K562 (cell line): ENCODE data around the gene ZCCHC14. TPM values are rescaled to one million over a fixed set of nuclear protein-coding genes. Genes with fewer than 3 reads are reported as not detected.

Experiments used
- E2F5 ChIP-seq: sonication (generic); formaldehyde crosslinking; IDR thresholded peaks from 2 replicates; pipeline ENCODE4 v1.8.0; 2022; ENCODE audit warnings: mild to moderate bottlenecking, missing genetic modification reagents
- ETV6 ChIP-seq, 3 experiments: fragments of 150-350 bp in 1 of 3; sonication (generic) in 1 of 3; formaldehyde crosslinking in 1 of 3; IDR thresholded peaks; 2 replicates each; pipeline versions ENCODE4 v1.6.1 to v1.8.0; 2014 to 2022; ENCODE audit warnings: borderline replicate concordance in 2 of 3, low read depth in 2 of 3, antibody characterized with exemption in 1 of 3, low read length in 1 of 3, mild to moderate bottlenecking in 1 of 3, missing genetic modification reagents in 1 of 3
- FOS ChIP-seq: IDR thresholded peaks from 3 replicates; pipeline ENCODE4 v1.6.1; 2011; ENCODE audit not compliant: insufficient read length; ENCODE audit errors: extremely low read depth
- HMG20A ChIP-seq: fragments of 450-650 bp; formaldehyde crosslinking; conservative IDR thresholded peaks from 2 replicates; pipeline ENCODE4 v1.4.0; 2020; ENCODE audit warnings: mild to moderate bottlenecking, mixed read lengths
- LARP7 ChIP-seq: fragments of 450-650 bp; IDR thresholded peaks from 2 replicates; pipeline ENCODE4 v1.6.1; 2016
- MCM3 ChIP-seq: fragments of 450-650 bp; IDR thresholded peaks from 2 replicates; pipeline ENCODE4 v1.6.1; 2016
- NFXL1 ChIP-seq: fragments of 450-650 bp; formaldehyde crosslinking; IDR thresholded peaks from 2 replicates; pipeline ENCODE4 v1.4.0; 2021; ENCODE audit warnings: mild to moderate bottlenecking
- SFPQ ChIP-seq: fragments of 200-400 bp; formaldehyde crosslinking; IDR thresholded peaks from 2 replicates; pipeline ENCODE4 v1.6.1; 2017; ENCODE audit warnings: mild to moderate bottlenecking, low read depth, low read length, moderate library complexity
- SRF ChIP-seq, 2 experiments: fragments of 250-450, 450-650 bp in 1 of 2; sonication (Bioruptor Pico) in 1 of 2; sonication (generic) in 1 of 2; formaldehyde crosslinking; IDR thresholded peaks; 2 replicates each; pipeline versions ENCODE4 v1.5.0 to v1.5.1; 2020 to 2022; ENCODE audit warnings: mild to moderate bottlenecking in 1 of 2, missing genetic modification reagents in 1 of 2
- ZC3H8 ChIP-seq: fragments of 450-650 bp; IDR thresholded peaks from 2 replicates; pipeline ENCODE4 v1.6.1; 2017
- polyA plus RNA-seq, 8 experiments: library from polyadenylated mRNA; depleted of rRNA in 4 of 8; stranded (reverse) in 5 of 8; unstranded in 3 of 8; fragments of >200 nt; fragmentation: Nextera tagmentation in 2 of 8; fragmentation: Illumina TruSeq in 1 of 8; extraction: Ambion mirVana in 2 of 8; extraction: Trizol in 1 of 8; gene quantifications; 2 replicates each; pipeline versions ENCODE4 v1.2.1 to v1.2.3, GENCODE V29; 2011 to 2014; ENCODE audit warnings: inconsistent platforms in 1 of 8, missing spikeins in 1 of 8
- total RNA-seq, 7 experiments: library from RNA; depleted of rRNA in 6 of 7; stranded (reverse); fragments of >200 nt in 6 of 7; fragmentation: Illumina TruSeq in 2 of 7; extraction: Trizol in 2 of 7; gene quantifications; 2 replicates each; pipeline versions ENCODE4 v1.2.1 to v1.2.3, GENCODE V29; 2011 to 2021; ENCODE audit warnings: low replicate concordance in 1 of 7
- TF ChIP-seq, protein P1 (sequence below), 3 experiments: fragments of 200-800 bp in 1 of 3; fragments of 250-450 bp in 1 of 3; fragments of 450-650 bp in 1 of 3; sonication (Bioruptor Pico) in 1 of 3; sonication (Bioruptor generic) in 1 of 3; formaldehyde crosslinking in 1 of 3; IDR thresholded peaks; 2 replicates each; pipeline versions ENCODE4 v1.6.1 to v1.8.0; 2016 to 2022; ENCODE audit warnings: mild to moderate bottlenecking in 2 of 3, missing genetic modification characterization in 2 of 3, missing compliant biosample characterization in 1 of 3, moderate library complexity in 1 of 3
- TF ChIP-seq, protein P2 (sequence below), 3 experiments: IDR thresholded peaks in 2 of 3; conservative IDR thresholded peaks in 1 of 3; 2 replicates each; pipeline ENCODE4 v1.5.1; 2011 to 2012; ENCODE audit warnings: low read length in 3 of 3, mild to moderate bottlenecking in 3 of 3, control low read depth in 2 of 3, improper control_type of control experiment in 1 of 3, inconsistent platforms in 1 of 3, low read depth in 1 of 3, mixed read lengths in 1 of 3, moderate library complexity in 1 of 3; ENCODE audit not compliant: insufficient read depth in 2 of 3
- TF ChIP-seq, protein P3 (sequence below): fragments of 450-650 bp; formaldehyde crosslinking; IDR thresholded peaks from 2 replicates; pipeline ENCODE4 v1.4.0; 2020; ENCODE audit warnings: mild to moderate bottlenecking, moderate library complexity

ZCCHC14 gene
- total and polyA plus RNA-seq, 9 of the 15 experiments (the other 6 are each of a cell fraction or from before 2014, with no cell fraction given) = 1.5 to 12.4 (median 2.9) TPM

GRCh38 chr16:87387942-87388817 is 104.6 kb downstream of the ZCCHC14 start (continued):
- TF ChIP-seq E2F5 (no peak), LARP7 (0 out of 2 replicates have a peak, but pooled peaks have one; percentile 4), MCM3 (no peak), SFPQ (no peak), HMG20A (CRISPR knock-in tag) (no peak), ZC3H8 (no peak), SRF (CRISPR knock-in tag; IDR thresholded peaks at IDR 0.05) (peak; percentile 23 to 97; a peak in 3 of 4 replicates), NFXL1 (CRISPR knock-in tag) (0 out of 2 replicates have a peak, but pooled peaks have one; percentile 52), FOS (peak; percentile 97), ETV6 (IDR thresholded peaks at IDR 0.05; ENCODE audit: borderline replicate concordance in 1 of 2, low read depth in 2 of 2, low read length in 1 of 2) (no peak), ETV6 (CRISPR knock-in tag; IDR thresholded peaks at IDR 0.05; ENCODE audit: borderline replicate concordance) (no peak)
- TF ChIP-seq, protein P1, sequence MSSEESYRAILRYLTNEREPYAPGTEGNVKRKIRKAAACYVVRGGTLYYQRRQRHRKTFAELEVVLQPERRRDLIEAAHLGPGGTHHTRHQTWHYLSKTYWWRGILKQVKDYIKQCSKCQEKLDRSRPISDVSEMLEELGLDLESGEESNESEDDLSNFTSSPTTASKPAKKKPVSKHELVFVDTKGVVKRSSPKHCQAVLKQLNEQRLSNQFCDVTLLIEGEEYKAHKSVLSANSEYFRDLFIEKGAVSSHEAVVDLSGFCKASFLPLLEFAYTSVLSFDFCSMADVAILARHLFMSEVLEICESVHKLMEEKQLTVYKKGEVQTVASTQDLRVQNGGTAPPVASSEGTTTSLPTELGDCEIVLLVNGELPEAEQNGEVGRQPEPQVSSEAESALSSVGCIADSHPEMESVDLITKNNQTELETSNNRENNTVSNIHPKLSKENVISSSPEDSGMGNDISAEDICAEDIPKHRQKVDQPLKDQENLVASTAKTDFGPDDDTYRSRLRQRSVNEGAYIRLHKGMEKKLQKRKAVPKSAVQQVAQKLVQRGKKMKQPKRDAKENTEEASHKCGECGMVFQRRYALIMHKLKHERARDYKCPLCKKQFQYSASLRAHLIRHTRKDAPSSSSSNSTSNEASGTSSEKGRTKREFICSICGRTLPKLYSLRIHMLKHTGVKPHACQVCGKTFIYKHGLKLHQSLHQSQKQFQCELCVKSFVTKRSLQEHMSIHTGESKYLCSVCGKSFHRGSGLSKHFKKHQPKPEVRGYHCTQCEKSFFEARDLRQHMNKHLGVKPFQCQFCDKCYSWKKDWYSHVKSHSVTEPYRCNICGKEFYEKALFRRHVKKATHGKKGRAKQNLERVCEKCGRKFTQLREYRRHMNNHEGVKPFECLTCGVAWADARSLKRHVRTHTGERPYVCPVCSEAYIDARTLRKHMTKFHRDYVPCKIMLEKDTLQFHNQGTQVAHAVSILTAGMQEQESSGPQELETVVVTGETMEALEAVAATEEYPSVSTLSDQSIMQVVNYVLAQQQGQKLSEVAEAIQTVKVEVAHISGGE (CRISPR knock-in tag; IDR thresholded peaks at IDR 0.05) = peak in 1 of 3 experiments; percentile 51; a peak in 2 of 6 replicates
- TF ChIP-seq, protein P2, sequence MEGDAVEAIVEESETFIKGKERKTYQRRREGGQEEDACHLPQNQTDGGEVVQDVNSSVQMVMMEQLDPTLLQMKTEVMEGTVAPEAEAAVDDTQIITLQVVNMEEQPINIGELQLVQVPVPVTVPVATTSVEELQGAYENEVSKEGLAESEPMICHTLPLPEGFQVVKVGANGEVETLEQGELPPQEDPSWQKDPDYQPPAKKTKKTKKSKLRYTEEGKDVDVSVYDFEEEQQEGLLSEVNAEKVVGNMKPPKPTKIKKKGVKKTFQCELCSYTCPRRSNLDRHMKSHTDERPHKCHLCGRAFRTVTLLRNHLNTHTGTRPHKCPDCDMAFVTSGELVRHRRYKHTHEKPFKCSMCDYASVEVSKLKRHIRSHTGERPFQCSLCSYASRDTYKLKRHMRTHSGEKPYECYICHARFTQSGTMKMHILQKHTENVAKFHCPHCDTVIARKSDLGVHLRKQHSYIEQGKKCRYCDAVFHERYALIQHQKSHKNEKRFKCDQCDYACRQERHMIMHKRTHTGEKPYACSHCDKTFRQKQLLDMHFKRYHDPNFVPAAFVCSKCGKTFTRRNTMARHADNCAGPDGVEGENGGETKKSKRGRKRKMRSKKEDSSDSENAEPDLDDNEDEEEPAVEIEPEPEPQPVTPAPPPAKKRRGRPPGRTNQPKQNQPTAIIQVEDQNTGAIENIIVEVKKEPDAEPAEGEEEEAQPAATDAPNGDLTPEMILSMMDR (IDR thresholded peaks at IDR 0.05 in 2 of 3, conservative IDR thresholded peaks at IDR 0.05 in 1 of 3; ENCODE audit: insufficient read depth in 2 of 3, low read depth in 1 of 3, low read length in 3 of 3) = no peak
- TF ChIP-seq, protein P3, sequence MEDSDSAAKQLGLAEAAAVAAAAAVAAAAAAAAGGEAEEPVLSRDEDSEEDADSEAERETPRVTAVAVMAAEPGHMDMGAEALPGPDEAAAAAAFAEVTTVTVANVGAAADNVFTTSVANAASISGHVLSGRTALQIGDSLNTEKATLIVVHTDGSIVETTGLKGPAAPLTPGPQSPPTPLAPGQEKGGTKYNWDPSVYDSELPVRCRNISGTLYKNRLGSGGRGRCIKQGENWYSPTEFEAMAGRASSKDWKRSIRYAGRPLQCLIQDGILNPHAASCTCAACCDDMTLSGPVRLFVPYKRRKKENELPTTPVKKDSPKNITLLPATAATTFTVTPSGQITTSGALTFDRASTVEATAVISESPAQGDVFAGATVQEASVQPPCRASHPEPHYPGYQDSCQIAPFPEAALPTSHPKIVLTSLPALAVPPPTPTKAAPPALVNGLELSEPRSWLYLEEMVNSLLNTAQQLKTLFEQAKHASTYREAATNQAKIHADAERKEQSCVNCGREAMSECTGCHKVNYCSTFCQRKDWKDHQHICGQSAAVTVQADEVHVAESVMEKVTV (CRISPR knock-in tag) = no peak
